Stimulated activated effector memory CD8-positive, alpha-beta T cell treated with anti-CD3 and anti-CD28 coated beads, Interleukin-12 subunit alpha, Interleukin-12 subunit beta, amount 100 ng/mL, for 72 hours (primary cell): ENCODE measurements around the gene ZNF283.

Experiments used
- ATAC-seq: fragments of 150-1000 bp; cut with Tn5 transposase; 2 replicates; pipeline ENCODE4 v1.10.0; 2021
- DNase-seq, 2 donors: peaks; one replicate each; pipeline ENCODE4 v3.0.0; 2021 to 2022; ENCODE audit warnings: low spot score in 2 of 2
- H3K27ac Mint-ChIP-seq: one replicate; pipeline ENCODE4 v1.8.0; 2022; ENCODE audit warnings: mild to moderate bottlenecking, mixed read lengths
- H3K36me3 Mint-ChIP-seq: one replicate; pipeline ENCODE4 v1.8.0; 2022; ENCODE audit warnings: mild to moderate bottlenecking, mixed read lengths
- H3K4me1 Mint-ChIP-seq: one replicate; pipeline ENCODE4 v1.8.0; 2022; ENCODE audit warnings: mixed read lengths
- H3K4me3 Mint-ChIP-seq: one replicate; pipeline ENCODE4 v1.8.0; 2022; ENCODE audit warnings: mild to moderate bottlenecking, mixed read lengths
- H3K9me3 Mint-ChIP-seq: one replicate; pipeline ENCODE4 v1.8.0; 2022; ENCODE audit warnings: mixed read lengths

Gene ZNF283

DNA sequence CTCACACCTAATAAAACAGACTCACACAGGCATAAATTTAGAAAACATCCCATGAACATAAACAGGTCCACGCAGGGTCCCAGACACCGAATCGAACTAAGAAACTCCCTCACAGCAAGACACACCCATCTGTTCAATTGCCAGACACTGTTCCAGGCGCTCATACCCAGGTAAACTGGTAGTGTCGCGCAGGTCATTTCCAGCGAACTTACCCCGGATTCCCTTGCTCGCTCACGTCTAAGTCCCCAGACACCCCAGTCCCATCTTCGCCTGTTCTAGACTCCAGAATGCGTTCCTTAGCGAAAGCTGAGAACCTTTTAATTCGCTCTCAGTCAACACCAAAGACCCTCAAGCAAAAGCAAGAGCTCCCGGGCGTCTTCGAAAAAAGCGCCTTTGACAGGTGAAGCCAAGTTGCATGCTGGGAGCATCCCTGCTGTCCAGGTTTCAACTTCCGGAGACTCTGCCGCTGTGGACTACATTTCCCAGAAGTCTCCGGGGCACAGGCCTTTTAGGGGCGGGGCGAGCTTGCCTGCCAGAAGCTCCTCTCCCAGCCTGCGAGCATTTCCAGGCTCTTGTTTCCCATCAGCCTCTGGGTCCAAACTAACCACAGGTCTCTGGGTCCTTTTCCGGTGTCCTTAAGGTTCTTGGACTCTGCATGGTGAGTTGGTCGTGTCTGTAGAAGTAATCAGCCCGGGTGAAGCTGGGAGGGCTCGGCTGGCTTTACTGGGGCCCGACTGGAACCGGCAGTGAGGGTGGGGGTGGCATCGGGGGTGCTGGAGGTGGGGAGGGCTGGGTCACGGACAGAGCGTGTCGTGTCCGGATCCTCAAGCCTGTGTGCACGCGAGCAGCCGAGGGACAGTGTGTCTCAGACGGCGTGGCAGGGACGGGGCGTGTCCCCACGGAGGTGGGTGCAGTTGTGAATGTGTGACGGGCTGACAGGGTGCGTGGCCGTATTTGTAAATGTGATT, at the start of gene ZNF283:
Gene ZNF283, plus strand, starts transcription at position 535 of the 968 bp plus-strand sequence. CDS start 6,184 bp downstream, outside the sequence.
- H3K4me3 Mint-ChIP-seq = peak within 1 kb of the TSS; percentile 85
- H3K4me1 Mint-ChIP-seq = peaks cover 19% of the 10 kb centered on the region
- peaks cover 30% of the 10 kb centered on the region for H3K36me3 Mint-ChIP-seq
- H3K9me3 Mint-ChIP-seq = peaks cover 4% of the 10 kb centered on the region
- H3K27ac Mint-ChIP-seq = peak within 1 kb of the TSS; percentile 83
- DNase-seq (peak; percentile 70 to 91), ATAC-seq (peak; percentile 98)

DNA sequence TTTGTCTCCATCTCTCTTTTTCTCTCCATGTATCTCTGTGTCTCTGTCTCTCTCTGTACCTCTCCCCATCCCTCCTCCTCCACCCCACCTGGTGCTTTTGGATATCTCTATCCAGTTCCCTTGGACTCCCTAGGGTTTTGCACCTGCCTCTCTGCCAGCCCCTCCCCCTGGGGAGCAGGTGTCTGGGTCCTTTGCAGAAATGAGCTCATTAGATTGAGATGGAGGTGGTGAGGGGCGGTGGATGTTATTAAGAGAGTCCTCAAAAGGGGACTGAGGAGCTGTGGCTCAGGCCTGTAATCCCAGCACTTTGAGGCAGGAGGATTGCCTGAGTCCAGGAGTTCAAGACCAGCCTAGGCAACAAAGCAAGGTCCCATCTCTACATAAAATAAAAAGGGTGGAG, 48.5 kb upstream of the ZNF283 start:
- H3K4me1 Mint-ChIP-seq = peaks cover 77% of the 10 kb centered on the region
- ATAC-seq (no peak), DNase-seq (no peak)
- H3K36me3 Mint-ChIP-seq = peaks cover 74% of the 10 kb centered on the region
- H3K27ac Mint-ChIP-seq = peak overlapping the region; percentile 52
- no peaks in the 10 kb centered on the region for H3K9me3 Mint-ChIP-seq
- H3K4me3 Mint-ChIP-seq = peak overlapping the region; percentile 78

DNA sequence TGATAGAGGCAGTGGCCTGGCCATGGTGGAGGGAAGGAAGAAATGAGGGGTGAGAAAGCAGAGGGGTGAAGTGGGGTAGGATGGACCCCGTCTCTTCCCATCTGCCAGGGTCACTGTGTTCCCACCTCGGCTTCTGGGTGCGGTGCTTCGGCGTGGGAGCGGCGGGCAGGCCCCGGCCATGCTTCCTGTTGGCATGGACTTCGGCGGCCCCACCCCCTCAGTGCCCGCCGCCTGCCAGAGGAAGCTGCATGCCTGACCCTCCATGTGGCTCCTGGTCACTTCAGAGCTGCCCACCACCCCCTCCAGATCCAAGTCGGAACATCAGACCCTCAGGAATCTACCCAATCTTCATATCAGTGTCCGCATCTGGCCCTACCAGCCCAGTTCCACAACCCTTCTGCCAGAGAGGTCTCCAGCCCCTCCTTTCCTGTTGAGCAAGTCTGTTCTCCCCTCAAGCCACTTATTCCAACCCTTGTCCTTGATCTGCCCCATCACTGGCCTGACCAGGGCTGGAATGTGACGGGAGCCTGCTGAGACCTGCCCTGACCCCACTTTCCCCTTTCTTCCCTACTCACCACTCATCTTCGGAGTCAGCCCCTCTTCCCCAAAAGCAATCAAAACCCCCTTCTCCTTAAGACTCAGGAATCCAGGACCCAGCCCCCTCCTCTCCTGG, 47.8 kb upstream of the ZNF283 start:
- H3K4me3 Mint-ChIP-seq = peak overlapping the region; percentile 78
- no peaks in the 10 kb centered on the region for H3K9me3 Mint-ChIP-seq
- H3K36me3 Mint-ChIP-seq = peaks cover 69% of the 10 kb centered on the region
- DNase-seq = no peak
- H3K27ac Mint-ChIP-seq = peak overlapping the region; percentile 95
- ATAC-seq = no peak
- peaks cover 83% of the 10 kb centered on the region for H3K4me1 Mint-ChIP-seq

GRCh38 chr19:43779820-43780219, 47.3 kb upstream of the ZNF283 start:
- peaks cover 88% of the 10 kb centered on the region for H3K4me1 Mint-ChIP-seq
- DNase-seq (no peak), ATAC-seq (no peak)
- no peaks in the 10 kb centered on the region for H3K9me3 Mint-ChIP-seq
- H3K27ac Mint-ChIP-seq = peak overlapping the region; percentile 95
- peak overlapping the region; percentile 78 for H3K4me3 Mint-ChIP-seq
- peaks cover 64% of the 10 kb centered on the region for H3K36me3 Mint-ChIP-seq

- ATAC-seq (peak; percentile 87), DNase-seq (peak; percentile 49 to 86)
- H3K9me3 Mint-ChIP-seq = no peaks in the 10 kb centered on the region
- H3K4me3 Mint-ChIP-seq = peak within 1 kb of the TSS; percentile 78
- H3K36me3 Mint-ChIP-seq = peaks cover 53% of the 10 kb centered on the region
- peaks cover 92% of the 10 kb centered on the region for H3K4me1 Mint-ChIP-seq
- peak within 1 kb of the TSS; percentile 95 for H3K27ac Mint-ChIP-seq
These were observed 46.2 kb upstream of the ZNF283 start, which contains the start of gene KCNN4 for GRCh38 chr19:43780706-43781525. KCNN4 (minus strand) TSS chr19:43780973; CDS start chr19:43780861, 112 bp downstream.

GRCh38 chr19:43781630-43782310, 45.4 kb upstream of the ZNF283 start:
- peak overlapping the region; percentile 78 for H3K4me3 Mint-ChIP-seq
- ATAC-seq (peak; percentile 74), DNase-seq (peak in 1 of 2 donors; percentile 68)
- peak overlapping the region; percentile 95 for H3K27ac Mint-ChIP-seq
- peaks cover 45% of the 10 kb centered on the region for H3K36me3 Mint-ChIP-seq
- H3K4me1 Mint-ChIP-seq = peaks cover 84% of the 10 kb centered on the region
- no peaks in the 10 kb centered on the region for H3K9me3 Mint-ChIP-seq

GRCh38 chr19:43782311-43782660, 44.8 kb upstream of the ZNF283 start:
- H3K4me3 Mint-ChIP-seq = peak overlapping the region; percentile 78
- peak overlapping the region; percentile 95 for H3K27ac Mint-ChIP-seq
- DNase-seq (no peak), ATAC-seq (no peak)
- H3K4me1 Mint-ChIP-seq = peaks cover 78% of the 10 kb centered on the region
- H3K9me3 Mint-ChIP-seq = no peaks in the 10 kb centered on the region
- H3K36me3 Mint-ChIP-seq = peaks cover 40% of the 10 kb centered on the region

DNA sequence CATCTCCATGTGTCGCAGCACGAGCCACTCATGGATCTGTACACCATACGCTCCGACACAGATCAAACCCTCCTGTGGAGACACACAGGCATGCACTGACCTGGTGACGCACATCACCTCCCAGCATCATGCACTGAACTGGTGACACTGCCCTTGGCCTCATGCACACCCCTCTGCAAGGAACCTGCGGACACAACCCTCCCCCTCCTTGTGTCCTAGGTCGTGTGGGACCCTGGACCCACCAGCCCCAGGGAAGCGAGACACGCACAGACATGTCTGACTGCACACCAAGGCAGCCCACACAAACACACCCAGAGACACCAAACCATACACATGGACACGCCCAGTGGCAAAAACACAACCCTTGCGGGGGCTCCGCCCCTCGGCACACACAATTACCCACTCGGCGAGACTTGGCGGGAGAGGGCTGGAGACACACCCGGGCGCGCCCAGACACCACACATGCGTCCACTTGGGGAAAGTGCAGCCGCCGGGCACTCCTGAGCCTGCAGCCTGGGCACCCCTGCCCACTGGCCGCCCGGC, 44.4 kb upstream of the ZNF283 start:
- Mint-ChIP-seq H3K9me3 (no peaks in the 10 kb centered on the region), H3K4me1 (peaks cover 74% of the 10 kb centered on the region), H3K4me3 (peak overlapping the region; percentile 78), H3K27ac (peak overlapping the region; percentile 95), H3K36me3 (peaks cover 35% of the 10 kb centered on the region)
- DNase-seq = no peak
- no peak for ATAC-seq

DNA sequence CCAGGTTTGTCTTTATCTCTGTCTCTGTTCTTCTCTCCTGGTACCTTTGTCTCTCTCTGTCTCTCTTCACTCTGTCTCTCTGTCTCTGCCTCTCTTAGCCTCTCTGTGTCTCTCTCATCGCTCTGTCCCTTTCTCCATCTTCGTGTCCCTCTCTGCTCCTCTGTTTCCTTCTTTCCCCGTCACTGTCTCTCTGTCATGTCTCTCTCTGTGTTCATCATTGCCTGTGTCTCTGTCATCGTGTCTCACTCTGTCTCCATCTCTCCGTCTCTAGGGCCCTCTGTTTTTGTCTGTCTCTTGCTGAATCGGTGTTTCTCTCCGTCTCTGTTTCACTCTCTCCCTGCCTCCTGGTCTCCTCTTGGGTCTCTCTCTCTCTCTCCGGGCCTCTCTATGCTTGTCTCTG, 43.5 kb upstream of the ZNF283 start:
- peaks cover 65% of the 10 kb centered on the region for H3K4me1 Mint-ChIP-seq
- no peak for DNase-seq
- H3K27ac Mint-ChIP-seq = peak overlapping the region; percentile 94
- H3K4me3 Mint-ChIP-seq = peak overlapping the region; percentile 78
- ATAC-seq = no peak
- H3K9me3 Mint-ChIP-seq = no peaks in the 10 kb centered on the region
- H3K36me3 Mint-ChIP-seq = peaks cover 28% of the 10 kb centered on the region

DNA sequence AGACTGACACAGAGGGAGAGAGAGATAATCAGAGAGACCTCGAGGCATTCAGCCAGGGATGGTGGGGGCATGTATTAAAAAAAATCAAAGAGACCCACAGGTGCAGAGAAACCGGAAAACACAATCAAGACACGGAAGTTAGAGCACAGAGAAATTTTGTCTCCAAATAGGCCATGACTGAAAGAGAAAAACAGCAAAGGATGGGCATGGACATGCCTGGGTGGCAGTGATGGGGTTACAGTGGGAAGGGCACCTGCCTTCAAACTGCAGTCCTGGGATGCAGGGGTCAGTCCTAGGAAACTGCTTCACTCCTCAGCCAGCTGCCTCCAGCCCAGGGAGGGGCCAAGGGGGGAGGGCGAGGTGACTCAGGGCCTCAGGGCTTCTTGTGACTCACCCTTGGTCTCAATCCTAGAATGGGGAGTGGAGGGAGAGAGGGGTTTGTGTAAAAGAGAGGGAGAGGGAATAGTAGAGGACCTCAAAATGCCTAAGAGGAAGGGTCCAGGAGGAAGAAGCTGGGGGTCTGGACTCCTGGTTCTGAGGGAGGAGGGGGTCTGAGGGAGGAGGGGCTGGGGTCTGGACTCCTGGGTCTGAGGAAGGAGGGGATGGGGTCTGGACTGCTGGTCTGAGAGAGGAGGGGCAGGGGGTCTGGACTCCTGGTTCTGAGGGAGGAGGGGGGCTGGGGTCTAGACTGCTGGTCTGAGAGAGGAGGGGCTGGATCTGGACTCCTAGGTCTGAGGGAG, 42.7 kb upstream of the ZNF283 start:
- Mint-ChIP-seq H3K4me1 (peaks cover 57% of the 10 kb centered on the region), H3K4me3 (peak overlapping the region; percentile 78), H3K9me3 (no peaks in the 10 kb centered on the region), H3K27ac (peak overlapping the region; percentile 94), H3K36me3 (peaks cover 21% of the 10 kb centered on the region)
- DNase-seq = peak in 1 of 2 donors; percentile 77
- ATAC-seq = peak; percentile 31

- DNase-seq = peak in 1 of 2 donors; percentile 77
- Mint-ChIP-seq H3K27ac (peak overlapping the region; percentile 94), H3K36me3 (peaks cover 13% of the 10 kb centered on the region), H3K4me3 (peak overlapping the region; percentile 78), H3K4me1 (peaks cover 51% of the 10 kb centered on the region), H3K9me3 (no peaks in the 10 kb centered on the region)
- ATAC-seq = no peak
These were observed 41.9 kb upstream of the ZNF283 start for GRCh38 chr19:43784981-43785808.

DNA sequence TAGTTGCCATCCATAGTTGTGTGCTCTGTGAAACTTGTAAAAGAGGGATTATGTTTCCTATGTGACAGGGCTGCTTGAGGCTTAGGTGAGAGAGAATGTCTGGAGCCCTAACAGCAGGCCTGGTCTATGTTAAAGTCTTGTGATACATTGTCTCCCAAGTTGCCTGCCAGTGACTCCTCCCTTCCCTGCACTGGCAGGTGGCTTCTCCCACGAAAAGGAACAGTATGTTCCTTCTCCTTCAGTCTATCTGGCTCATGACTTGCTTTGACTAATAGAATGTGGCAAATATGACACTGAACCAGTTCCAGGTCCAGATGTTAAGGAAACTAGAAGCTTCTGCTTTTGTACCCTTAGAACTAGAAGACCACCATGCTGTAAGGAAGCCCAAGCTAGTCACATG, 40.5 kb upstream of the ZNF283 start:
- Mint-ChIP-seq H3K4me3 (no peak overlapping the region), H3K27ac (no peak overlapping the region), H3K36me3 (no peaks in the 10 kb centered on the region), H3K9me3 (no peaks in the 10 kb centered on the region), H3K4me1 (peaks cover 41% of the 10 kb centered on the region)
- no peak for ATAC-seq
- no peak for DNase-seq

DNA sequence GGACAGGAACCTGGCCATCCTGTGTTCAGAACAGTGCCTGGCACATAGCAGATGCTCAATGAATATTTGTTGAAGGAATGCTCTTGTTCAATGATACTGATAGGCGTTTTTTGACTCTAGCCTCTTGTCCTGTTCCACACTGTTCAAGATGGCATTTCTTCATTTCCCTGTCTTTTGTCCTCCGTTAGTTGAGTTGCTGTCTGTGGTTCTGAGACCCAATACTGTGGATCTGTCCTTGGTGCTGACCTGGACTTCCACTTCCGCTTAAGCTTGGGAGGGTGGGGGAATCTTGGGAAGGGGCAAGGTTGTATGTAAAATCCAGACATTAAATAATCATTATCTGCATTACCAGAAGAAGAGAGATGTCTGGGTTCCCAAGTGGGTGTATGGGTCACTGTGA, 38.1 kb upstream of the ZNF283 start:
- H3K9me3 Mint-ChIP-seq = no peaks in the 10 kb centered on the region
- ATAC-seq = no peak
- no peak overlapping the region for H3K4me3 Mint-ChIP-seq
- DNase-seq = no peak
- H3K36me3 Mint-ChIP-seq = no peaks in the 10 kb centered on the region
- H3K27ac Mint-ChIP-seq = no peak overlapping the region
- peaks cover 19% of the 10 kb centered on the region for H3K4me1 Mint-ChIP-seq
